ENCODE results near the gene ZNF283.
"Not testable (repeated sequence)": the region's sequence is repeated elsewhere in the genome, so short reads cannot be mapped to it uniquely, and the experiment has no call there.

Gene ZNF283

DNA sequence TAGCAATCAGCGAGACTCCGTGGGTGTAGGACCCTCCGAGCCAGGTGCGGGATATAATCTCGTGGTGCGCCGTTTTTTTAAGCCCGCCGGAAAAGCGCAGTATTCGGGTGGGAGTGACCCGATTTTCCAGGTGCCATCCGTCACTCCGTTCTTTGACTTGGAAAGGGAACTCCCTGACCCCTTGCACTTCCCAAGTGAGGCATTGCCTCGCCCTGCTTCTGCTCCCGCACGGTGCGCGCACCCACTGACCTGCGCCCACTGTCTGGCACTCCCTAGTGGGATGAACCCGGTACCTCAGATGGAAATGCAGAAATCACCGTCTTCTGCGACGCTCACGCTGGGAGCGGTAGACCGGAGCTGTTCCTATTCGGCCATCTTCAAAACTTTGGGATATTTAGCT is 39.8 kb downstream of the ZNF283 start:
- DNase-seq, result not testable (repeated sequence)

- no peak for DNase-seq
These were observed 45.6 kb downstream of the ZNF283 start for GRCh38 chr19:43872547-43873336.

- no peak for DNase-seq
These were observed 53.4 kb downstream of the ZNF283 start for GRCh38 chr19:43880483-43880882.

- no peak for DNase-seq
These were observed 56.7 kb downstream of the ZNF283 start, which contains the start of gene ZNF404 for GRCh38 chr19:43883864-43884263. Gene ZNF404, minus strand, starts transcription at chr19:43883964.

DNA sequence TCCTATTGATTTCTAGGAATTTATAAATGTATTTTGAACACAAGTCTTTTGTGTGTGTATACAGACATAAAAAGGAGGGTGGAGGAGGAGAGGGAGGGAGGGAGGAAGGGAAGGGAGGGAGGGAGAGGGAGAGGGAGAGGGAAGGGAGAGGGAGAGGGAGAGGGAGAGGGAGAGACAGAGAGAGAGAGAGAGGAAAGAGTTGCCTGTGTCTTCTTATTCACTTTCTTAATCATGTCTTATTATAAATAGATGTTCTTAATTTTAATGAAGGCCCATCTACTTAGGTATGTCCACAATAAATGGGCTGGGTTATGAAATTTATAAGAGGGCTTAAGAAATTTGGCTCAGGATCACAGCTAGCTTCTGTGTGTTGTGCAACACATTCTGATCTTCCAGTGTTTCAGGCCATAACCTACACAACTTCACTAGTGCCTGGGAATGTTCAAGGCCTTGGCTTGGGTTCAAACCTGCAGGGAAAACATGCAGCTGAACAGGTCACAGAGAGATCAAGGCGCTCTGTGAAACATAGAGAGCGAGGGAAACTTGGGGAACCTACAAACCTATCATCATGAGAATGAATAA is 68.7 kb downstream of the ZNF283 start:
- no peak for DNase-seq

Data from activated CD4-positive, alpha-beta T cell treated with anti-CD3 and anti-CD28 coated beads for 4 hours (primary cell).